NB4 (cell line): Measurements from ENCODE around the gene SESN2.

Source experiments
- DNase-seq: peaks from one replicate; pipeline ENCODE4 v3.0.0; 2010; ENCODE audit warnings: low read depth
- H3K4me3 ChIP-seq: one replicate; pipeline ENCODE4 v1.5.1; 2011; ENCODE audit warnings: mild to moderate bottlenecking, low read depth, low read length, moderate library complexity
- CTCF ChIP-seq: IDR thresholded peaks from one replicate; pipeline ENCODE4 v1.5.1; 2012; ENCODE audit warnings: low read depth, low read length
- MYC ChIP-seq: IDR thresholded peaks from 2 replicates; pipeline ENCODE4 v1.6.1; 2011; ENCODE audit warnings: low read depth, low read length
- POLR2A ChIP-seq: IDR thresholded peaks from 2 replicates; pipeline ENCODE4 v1.6.1; 2011; ENCODE audit warnings: mild to moderate bottlenecking; ENCODE audit not compliant: insufficient read length; ENCODE audit errors: extremely low read depth
- TF ChIP-seq, protein P1 (sequence below): IDR thresholded peaks from 2 replicates; pipeline ENCODE4 v1.6.1; 2011; ENCODE audit warnings: low read depth, low read length

SESN2 gene

GRCh38 chr1:28247612-28248272, 11.6 kb upstream of the SESN2 start:
- TF ChIP-seq MYC (no peak), CTCF (no peak), POLR2A (no peak)
- TF ChIP-seq, protein P1, sequence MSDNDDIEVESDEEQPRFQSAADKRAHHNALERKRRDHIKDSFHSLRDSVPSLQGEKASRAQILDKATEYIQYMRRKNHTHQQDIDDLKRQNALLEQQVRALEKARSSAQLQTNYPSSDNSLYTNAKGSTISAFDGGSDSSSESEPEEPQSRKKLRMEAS: no peak
- H3K4me3 ChIP-seq: peak overlapping the region; percentile 57
- DNase-seq: no peak

DNA sequence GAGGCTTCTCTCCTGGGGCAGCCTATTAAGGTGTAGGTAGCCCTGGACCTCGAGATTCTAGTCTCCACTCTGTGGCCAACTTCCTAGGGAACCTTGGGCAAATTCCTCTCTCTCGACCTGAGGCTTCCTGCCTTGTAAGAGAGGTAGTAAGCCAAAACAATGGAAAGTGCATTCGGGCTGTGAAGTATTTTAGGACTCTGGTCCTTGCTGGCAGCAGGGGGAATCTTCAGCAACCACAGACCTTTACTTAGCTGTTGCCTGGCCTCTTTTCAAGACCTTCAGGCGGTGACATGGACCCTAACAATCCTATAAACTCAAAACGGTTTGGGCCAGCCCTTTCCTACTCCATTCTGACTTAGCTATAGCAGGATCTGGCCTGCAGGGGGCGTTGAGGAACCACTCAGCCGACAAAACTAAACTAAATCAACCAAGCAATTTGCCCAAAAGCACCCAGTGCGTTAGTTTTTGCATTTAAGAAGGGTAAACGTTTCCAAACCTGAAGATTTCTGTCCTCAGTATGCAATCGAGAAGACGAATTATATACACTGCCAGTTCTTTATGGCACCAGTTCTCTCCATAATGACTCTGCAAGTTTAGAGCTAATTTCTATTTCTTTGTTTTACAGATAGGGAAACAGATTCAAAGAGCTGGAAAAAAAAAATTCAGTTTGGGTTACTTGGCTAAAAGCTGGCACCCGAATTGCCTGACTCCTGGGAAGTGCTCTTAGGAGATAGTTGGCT, 10.9 kb upstream of the SESN2 start:
- TF ChIP-seq CTCF (peak; percentile 93), POLR2A (no peak)
- peak; percentile 87 for DNase-seq
- peak overlapping the region; percentile 19 for H3K4me3 ChIP-seq

- peak overlapping the region; percentile 19 for H3K4me3 ChIP-seq
- peak; percentile 59 for DNase-seq
- TF ChIP-seq CTCF: no peak
- TF ChIP-seq, protein P1: no peak
- TF ChIP-seq MYC: no peak; the same call in 1 of the 2 replicates
- TF ChIP-seq POLR2A: no peak
These were observed 10.1 kb upstream of the SESN2 start for GRCh38 chr1:28249013-28249865.

DNA sequence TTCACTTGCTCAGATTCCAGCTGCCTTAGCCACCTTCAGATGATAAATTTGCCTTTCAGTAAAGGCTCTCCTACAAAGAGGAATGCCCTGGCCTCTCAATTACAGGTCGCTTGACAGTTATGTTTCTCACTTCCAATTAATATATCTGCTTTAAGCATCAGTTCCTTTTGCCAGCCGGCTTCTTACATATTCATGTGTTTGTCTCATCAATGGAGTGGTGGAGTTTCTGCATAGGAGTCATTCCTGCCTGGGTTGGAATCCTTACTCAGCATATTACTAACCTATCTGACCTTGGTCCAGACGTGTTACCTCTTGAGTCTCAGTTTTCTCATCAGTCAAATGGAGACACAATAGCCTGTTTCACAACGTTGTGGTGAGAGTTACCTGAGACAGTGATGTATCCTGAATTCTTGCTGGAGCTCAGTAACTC, 9.4 kb upstream of the SESN2 start:
- TF ChIP-seq MYC: no peak
- TF ChIP-seq POLR2A: no peak
- TF ChIP-seq, protein P1: no peak
- no peak for TF ChIP-seq CTCF
- H3K4me3 ChIP-seq: no peak overlapping the region
- no peak for DNase-seq

- H3K4me3 ChIP-seq: no peak overlapping the region
- TF ChIP-seq, protein P1: peak; percentile 60
- no peak for TF ChIP-seq MYC
- no peak for DNase-seq
These were observed 3.0 kb upstream of the SESN2 start for GRCh38 chr1:28256197-28256827.
